ENCODE measurements around the gene COL18A1.
"Not testable (repeated sequence)": the region's sequence is repeated elsewhere in the genome, so short reads cannot be mapped to it uniquely, and the experiment has no call there.

The COL18A1 gene

GRCh38 chr21:45530423-45531113 lies 125.6 kb downstream of the COL18A1 start:
- Histone ChIP-seq H3K27me3 (ENCODE audit: control insufficient read depth, insufficient read depth, low read length) (no peaks in the 10 kb centered on the region), H3K4me3 (ENCODE audit: low read depth, low read length) (no peak overlapping the region), H3K27ac (ENCODE audit: low read depth, low read length) (no peak overlapping the region), H3K4me1 (ENCODE audit: control insufficient read depth, insufficient read depth, low read length) (no peaks in the 10 kb centered on the region), H3K9me3 (ENCODE audit: control insufficient read depth, insufficient read depth, low read length) (no peaks in the 10 kb centered on the region), H3K36me3 (ENCODE audit: control insufficient read depth, insufficient read depth, low read length) (peaks cover 32% of the 10 kb centered on the region), H3K9ac (ENCODE audit: low read depth, low read length) (no peak overlapping the region)

GRCh38 chr21:45531114-45531392 lies 126.1 kb downstream of the COL18A1 start:
- H3K27ac ChIP-seq (ENCODE audit: low read depth, low read length); H3K9me3 ChIP-seq (ENCODE audit: control insufficient read depth, insufficient read depth, low read length); H3K27me3 ChIP-seq (ENCODE audit: control insufficient read depth, insufficient read depth, low read length); H3K4me1 ChIP-seq (ENCODE audit: control insufficient read depth, insufficient read depth, low read length); H3K9ac ChIP-seq (ENCODE audit: low read depth, low read length); H3K4me3 ChIP-seq (ENCODE audit: low read depth, low read length): not testable (repeated sequence)
- peaks cover 35% of the 10 kb centered on the region for H3K36me3 ChIP-seq (ENCODE audit: control insufficient read depth, insufficient read depth, low read length)

GRCh38 chr21:45531393-45532215 lies 126.6 kb downstream of the COL18A1 start:
- Histone ChIP-seq H3K9ac (ENCODE audit: low read depth, low read length) (no peak overlapping the region), H3K36me3 (ENCODE audit: control insufficient read depth, insufficient read depth, low read length) (peaks cover 40% of the 10 kb centered on the region), H3K27me3 (ENCODE audit: control insufficient read depth, insufficient read depth, low read length) (no peaks in the 10 kb centered on the region), H3K27ac (ENCODE audit: low read depth, low read length) (no peak overlapping the region), H3K9me3 (ENCODE audit: control insufficient read depth, insufficient read depth, low read length) (no peaks in the 10 kb centered on the region), H3K4me1 (ENCODE audit: control insufficient read depth, insufficient read depth, low read length) (no peaks in the 10 kb centered on the region), H3K4me3 (ENCODE audit: low read depth, low read length) (no peak overlapping the region)

- H3K9ac ChIP-seq (ENCODE audit: low read depth, low read length) = no peak overlapping the region
- H3K27me3 ChIP-seq (ENCODE audit: control insufficient read depth, insufficient read depth, low read length) = no peaks in the 10 kb centered on the region
- peaks cover 48% of the 10 kb centered on the region for H3K36me3 ChIP-seq (ENCODE audit: control insufficient read depth, insufficient read depth, low read length)
- H3K4me1 ChIP-seq (ENCODE audit: control insufficient read depth, insufficient read depth, low read length) = no peaks in the 10 kb centered on the region
- no peaks in the 10 kb centered on the region for H3K9me3 ChIP-seq (ENCODE audit: control insufficient read depth, insufficient read depth, low read length)
- no peak overlapping the region for H3K4me3 ChIP-seq (ENCODE audit: low read depth, low read length)
- H3K27ac ChIP-seq (ENCODE audit: low read depth, low read length) = no peak overlapping the region
These were observed 127.9 kb downstream of the COL18A1 start for GRCh38 chr21:45532826-45533360.

- peaks cover 48% of the 10 kb centered on the region for H3K36me3 ChIP-seq (ENCODE audit: control insufficient read depth, insufficient read depth, low read length)
- H3K27me3 ChIP-seq (ENCODE audit: control insufficient read depth, insufficient read depth, low read length) = no peaks in the 10 kb centered on the region
- no peaks in the 10 kb centered on the region for H3K9me3 ChIP-seq (ENCODE audit: control insufficient read depth, insufficient read depth, low read length)
- H3K27ac ChIP-seq (ENCODE audit: low read depth, low read length) = no peak overlapping the region
- no peak overlapping the region for H3K4me3 ChIP-seq (ENCODE audit: low read depth, low read length)
- H3K9ac ChIP-seq (ENCODE audit: low read depth, low read length) = no peak overlapping the region
- H3K4me1 ChIP-seq (ENCODE audit: control insufficient read depth, insufficient read depth, low read length) = no peaks in the 10 kb centered on the region
These were observed 128.4 kb downstream of the COL18A1 start for GRCh38 chr21:45533361-45533845.

GRCh38 chr21:45533846-45534635 lies 129.1 kb downstream of the COL18A1 start:
- no peaks in the 10 kb centered on the region for H3K4me1 ChIP-seq (ENCODE audit: control insufficient read depth, insufficient read depth, low read length)

GRCh38 chr21:45534636-45535331 lies 129.8 kb downstream of the COL18A1 start:
- no peak overlapping the region for H3K9ac ChIP-seq (ENCODE audit: low read depth, low read length)
- H3K4me3 ChIP-seq (ENCODE audit: low read depth, low read length) = no peak overlapping the region
- no peak overlapping the region for H3K27ac ChIP-seq (ENCODE audit: low read depth, low read length)
- H3K9me3 ChIP-seq (ENCODE audit: control insufficient read depth, insufficient read depth, low read length) = no peaks in the 10 kb centered on the region
- no peaks in the 10 kb centered on the region for H3K27me3 ChIP-seq (ENCODE audit: control insufficient read depth, insufficient read depth, low read length)
- H3K4me1 ChIP-seq (ENCODE audit: control insufficient read depth, insufficient read depth, low read length) = no peaks in the 10 kb centered on the region
- peaks cover 35% of the 10 kb centered on the region for H3K36me3 ChIP-seq (ENCODE audit: control insufficient read depth, insufficient read depth, low read length)

More at GRCh38 chr21:45533846-45534635, 129.1 kb downstream of the COL18A1 start:
- H3K27me3 ChIP-seq (ENCODE audit: control insufficient read depth, insufficient read depth, low read length) = no peaks in the 10 kb centered on the region
- H3K4me3 ChIP-seq (ENCODE audit: low read depth, low read length) = no peak overlapping the region
- H3K9me3 ChIP-seq (ENCODE audit: control insufficient read depth, insufficient read depth, low read length) = no peaks in the 10 kb centered on the region
- H3K27ac ChIP-seq (ENCODE audit: low read depth, low read length) = no peak overlapping the region
- peaks cover 43% of the 10 kb centered on the region for H3K36me3 ChIP-seq (ENCODE audit: control insufficient read depth, insufficient read depth, low read length)
- H3K9ac ChIP-seq (ENCODE audit: low read depth, low read length) = no peak overlapping the region

GRCh38 chr21:45535341-45536081 lies 130.5 kb downstream of the COL18A1 start:
- H3K4me1 ChIP-seq (ENCODE audit: control insufficient read depth, insufficient read depth, low read length) = no peaks in the 10 kb centered on the region
- no peak overlapping the region for H3K9ac ChIP-seq (ENCODE audit: low read depth, low read length)
- H3K4me3 ChIP-seq (ENCODE audit: low read depth, low read length) = no peak overlapping the region
- no peak overlapping the region for H3K27ac ChIP-seq (ENCODE audit: low read depth, low read length)
- no peaks in the 10 kb centered on the region for H3K27me3 ChIP-seq (ENCODE audit: control insufficient read depth, insufficient read depth, low read length)
- H3K36me3 ChIP-seq (ENCODE audit: control insufficient read depth, insufficient read depth, low read length) = peaks cover 28% of the 10 kb centered on the region
- no peaks in the 10 kb centered on the region for H3K9me3 ChIP-seq (ENCODE audit: control insufficient read depth, insufficient read depth, low read length)

GRCh38 chr21:45536301-45537081 lies 131.5 kb downstream of the COL18A1 start:
- Histone ChIP-seq H3K36me3 (ENCODE audit: control insufficient read depth, insufficient read depth, low read length) (peaks cover 25% of the 10 kb centered on the region), H3K4me1 (ENCODE audit: control insufficient read depth, insufficient read depth, low read length) (0 out of 2 replicates have a peak, but pooled peaks cover 4% of the 10 kb centered on the region), H3K27ac (ENCODE audit: low read depth, low read length) (no peak overlapping the region)

More at GRCh38 chr21:45536301-45537081, 131.5 kb downstream of the COL18A1 start:
- no peaks in the 10 kb centered on the region for H3K27me3 ChIP-seq (ENCODE audit: control insufficient read depth, insufficient read depth, low read length)
- no peaks in the 10 kb centered on the region for H3K9me3 ChIP-seq (ENCODE audit: control insufficient read depth, insufficient read depth, low read length)
- H3K9ac ChIP-seq (ENCODE audit: low read depth, low read length) = no peak overlapping the region
- no peak overlapping the region for H3K4me3 ChIP-seq (ENCODE audit: low read depth, low read length)
